HG03571 (cell line): Measurements from ENCODE around the gene SIGLEC10.
A peak's percentile ranks its signal among the peaks of the same experiment; 100 is the strongest.
"Not testable (repeated sequence)": the region's sequence is repeated elsewhere in the genome, so short reads cannot be mapped to it uniquely, and the experiment has no call there.

Experiments used
- ATAC-seq: cut with Tn5 transposase; IDR thresholded peaks from one replicate; pipeline ENCODE4 v1.9.1; 2021; ENCODE audit not compliant: unreplicated experiment

Gene SIGLEC10

GRCh38 chr19:51440846-51441409 is 23.5 kb upstream of the SIGLEC10 start:
- ATAC-seq: no peak

GRCh38 chr19:51440052-51440451 is 22.6 kb upstream of the SIGLEC10 start:
- ATAC-seq: no peak

GRCh38 chr19:51439021-51439465 is 21.6 kb upstream of the SIGLEC10 start:
- no peak for ATAC-seq

GRCh38 chr19:51434456-51434855 is 17.0 kb upstream of the SIGLEC10 start:
- ATAC-seq: no peak

GRCh38 chr19:51433043-51433442 is 15.6 kb upstream of the SIGLEC10 start:
- no peak for ATAC-seq

GRCh38 chr19:51431124-51431523 is 13.7 kb upstream of the SIGLEC10 start:
- ATAC-seq: no peak

- ATAC-seq: no peak
Measured at GRCh38 chr19:51430221-51430620, 12.8 kb upstream of the SIGLEC10 start.

- no peak for ATAC-seq
Measured at GRCh38 chr19:51427201-51427600, 9.8 kb upstream of the SIGLEC10 start.

- ATAC-seq: no peak
Measured at GRCh38 chr19:51422053-51422448, 4.6 kb upstream of the SIGLEC10 start.

GRCh38 chr19:51421229-51422052 is 4.0 kb upstream of the SIGLEC10 start:
- ATAC-seq: no peak

GRCh38 chr19:51420511-51420910 is 3.1 kb upstream of the SIGLEC10 start:
- ATAC-seq: not testable (repeated sequence)

- no peak for ATAC-seq
Measured at GRCh38 chr19:51418707-51419106, 1.3 kb upstream of the SIGLEC10 start.

- peak; percentile 43 for ATAC-seq
Measured at GRCh38 chr19:51417810-51418157, 342 bp upstream of the SIGLEC10 start.

GRCh38 chr19:51416422-51416821 is 1.0 kb downstream of the SIGLEC10 start:
- ATAC-seq: not testable (repeated sequence)

GRCh38 chr19:51415187-51415586 is 2.3 kb downstream of the SIGLEC10 start:
- ATAC-seq: no peak

GRCh38 chr19:51410950-51411748 is 6.3 kb downstream of the SIGLEC10 start:
- ATAC-seq: no peak

GRCh38 chr19:51407511-51408131 is 9.8 kb downstream of the SIGLEC10 start:
- ATAC-seq: no peak

- no peak for ATAC-seq
Measured at GRCh38 chr19:51402117-51402516, 15.3 kb downstream of the SIGLEC10 start.

GRCh38 chr19:51399936-51400335 is 17.5 kb downstream of the SIGLEC10 start:
- not testable (repeated sequence) for ATAC-seq

GRCh38 chr19:51399231-51399630 is 18.2 kb downstream of the SIGLEC10 start:
- ATAC-seq: no peak

GRCh38 chr19:51398096-51398704 is 19.2 kb downstream of the SIGLEC10 start:
- ATAC-seq: no peak
